ENCODE measurements around the gene ADCY7. TPM values are rescaled to one million over a fixed set of nuclear protein-coding genes. Genes with fewer than 3 reads are reported as not detected.

The ADCY7 gene
- total RNA-seq, 1 experiment from 2014 or later: 4.0 TPM

DNA sequence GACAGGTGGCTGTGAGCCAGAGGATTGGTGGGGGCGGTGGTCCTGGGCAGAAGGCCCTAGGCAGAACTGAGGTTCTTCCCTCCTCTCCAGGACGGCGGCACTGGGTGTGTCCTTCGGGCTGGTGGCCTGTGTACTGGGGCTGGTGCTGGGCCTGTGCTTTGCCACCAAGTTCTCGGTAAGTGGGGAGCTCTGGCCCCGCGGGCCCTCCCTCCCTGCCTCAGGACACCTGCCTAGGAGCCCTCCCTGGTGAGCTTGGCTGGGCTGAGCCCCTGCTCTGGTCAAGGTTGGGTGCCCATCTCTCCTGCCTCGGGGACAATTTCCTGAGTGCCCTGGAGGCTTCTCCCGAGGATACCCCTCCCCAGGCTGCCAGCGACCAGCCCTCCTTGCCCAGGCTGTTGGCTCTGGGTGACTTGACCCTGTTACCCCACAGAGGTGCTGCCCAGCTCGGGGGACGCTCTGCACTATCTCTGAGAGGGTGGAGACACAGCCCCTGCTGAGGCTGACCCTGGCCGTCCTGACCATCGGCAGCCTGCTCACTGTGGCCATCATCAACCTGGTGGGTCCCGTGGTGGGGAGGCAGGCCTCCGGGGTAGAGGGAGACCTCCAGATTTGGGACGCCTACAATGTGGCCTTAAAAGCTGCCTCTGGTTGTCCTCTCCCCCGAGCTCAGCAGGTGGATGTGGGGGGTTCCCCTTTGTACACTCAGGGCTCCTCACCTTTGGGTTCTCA lies 42.0 kb downstream of the ADCY7 start:
- DNase-seq: no peak
- TF ChIP-seq, protein P1, sequence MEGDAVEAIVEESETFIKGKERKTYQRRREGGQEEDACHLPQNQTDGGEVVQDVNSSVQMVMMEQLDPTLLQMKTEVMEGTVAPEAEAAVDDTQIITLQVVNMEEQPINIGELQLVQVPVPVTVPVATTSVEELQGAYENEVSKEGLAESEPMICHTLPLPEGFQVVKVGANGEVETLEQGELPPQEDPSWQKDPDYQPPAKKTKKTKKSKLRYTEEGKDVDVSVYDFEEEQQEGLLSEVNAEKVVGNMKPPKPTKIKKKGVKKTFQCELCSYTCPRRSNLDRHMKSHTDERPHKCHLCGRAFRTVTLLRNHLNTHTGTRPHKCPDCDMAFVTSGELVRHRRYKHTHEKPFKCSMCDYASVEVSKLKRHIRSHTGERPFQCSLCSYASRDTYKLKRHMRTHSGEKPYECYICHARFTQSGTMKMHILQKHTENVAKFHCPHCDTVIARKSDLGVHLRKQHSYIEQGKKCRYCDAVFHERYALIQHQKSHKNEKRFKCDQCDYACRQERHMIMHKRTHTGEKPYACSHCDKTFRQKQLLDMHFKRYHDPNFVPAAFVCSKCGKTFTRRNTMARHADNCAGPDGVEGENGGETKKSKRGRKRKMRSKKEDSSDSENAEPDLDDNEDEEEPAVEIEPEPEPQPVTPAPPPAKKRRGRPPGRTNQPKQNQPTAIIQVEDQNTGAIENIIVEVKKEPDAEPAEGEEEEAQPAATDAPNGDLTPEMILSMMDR (conservative IDR thresholded peaks at IDR 0.05): no peak
- no peak overlapping the region for H2AFZ ChIP-seq (ENCODE audit: low read length)
- no peak overlapping the region for H3K23ac ChIP-seq (ENCODE audit: insufficient read length, low read depth, low read length)
- H3K14ac ChIP-seq (ENCODE audit: insufficient read depth, low read length): no peak overlapping the region
- no peak overlapping the region for H2BK20ac ChIP-seq (ENCODE audit: low read depth, low read length, poor library complexity, severe bottlenecking)
- no peaks in the 10 kb centered on the region for H3K4me1 ChIP-seq (ENCODE audit: insufficient read depth, low read length)
- H3K4me1 Mint-ChIP-seq: 0 out of 4 replicates have a peak, but pooled peaks cover 0 to 3% of the 10 kb centered on the region in 2 experiments
- WGBS (ENCODE audit: extremely low coverage, insufficient read length, low lambda C conversion rate): no CpG with 5 or more reads among the region's 18 CpGs
- H4K5ac ChIP-seq (ENCODE audit: insufficient read length, low read depth, low read length): no peak overlapping the region
- H3T11ph ChIP-seq (ENCODE audit: low read length): no peak overlapping the region
- H3K9me3 Mint-ChIP-seq: no peaks in the 10 kb centered on the region
- H4K20me1 ChIP-seq (ENCODE audit: control insufficient read depth, insufficient read depth, insufficient read length): no peaks in the 10 kb centered on the region
- no peaks in the 10 kb centered on the region for H3K27me3 ChIP-seq (ENCODE audit: insufficient read depth, low read length)
- no peaks in the 10 kb centered on the region for H3K79me2 ChIP-seq (ENCODE audit: insufficient read depth, low read length)
- no peak overlapping the region for H3K18ac ChIP-seq (ENCODE audit: insufficient read length, low read depth, low read length)
- H2BK5ac ChIP-seq (ENCODE audit: insufficient read length, low read length): no peak overlapping the region
- H3K27me3 Mint-ChIP-seq (ENCODE audit: low read depth): no peaks in the 10 kb centered on the region
- no peak overlapping the region for H3K56ac ChIP-seq (ENCODE audit: insufficient read length, low read depth, low read length)
- no peak overlapping the region for H4K91ac ChIP-seq (ENCODE audit: insufficient read length, low read depth, low read length)
- no peak overlapping the region for H2BK12ac ChIP-seq (ENCODE audit: insufficient read length, low read depth, low read length)
- H2AK5ac ChIP-seq (ENCODE audit: insufficient read length, low read length): no peak overlapping the region
- no peak overlapping the region for H3K4me3 Mint-ChIP-seq
- no peak overlapping the region for H3K4ac ChIP-seq (ENCODE audit: low read depth, low read length)
- no peak overlapping the region for H3K4me2 ChIP-seq (ENCODE audit: insufficient read depth, insufficient read length, low read length)
- no peak overlapping the region for H3K9ac ChIP-seq (ENCODE audit: extremely low read depth, insufficient read length, low read length)
- no peaks in the 10 kb centered on the region for H3K23me2 ChIP-seq (ENCODE audit: insufficient read length, low read depth, low read length, poor library complexity, severe bottlenecking)
- no peak overlapping the region for H2BK15ac ChIP-seq (ENCODE audit: low read depth, low read length)
- no peak overlapping the region for H2BK120ac ChIP-seq (ENCODE audit: low read depth, low read length, poor library complexity, severe bottlenecking)
- H3K27ac Mint-ChIP-seq: no peak overlapping the region
- no peaks in the 10 kb centered on the region for H3K9me3 ChIP-seq (ENCODE audit: control insufficient read depth, low read depth, low read length)
- no peak overlapping the region for H3K27ac ChIP-seq (ENCODE audit: insufficient read length, low read depth, low read length)
- peaks cover 0 to 9% (median 1%) of the 10 kb centered on the region in 3 experiments; a peak in 2 of 7 replicates for H3K36me3 Mint-ChIP-seq (ENCODE audit: insufficient read depth in 1 of 3, low read depth in 3 of 3)
- no peak overlapping the region for H4K8ac ChIP-seq (replicated peaks; ENCODE audit: insufficient read length, low read depth, low read length)
- H3K79me1 ChIP-seq (ENCODE audit: insufficient read depth, low read depth, low read length, poor library complexity, severe bottlenecking): no peaks in the 10 kb centered on the region

Data from H9 (cell line).